HG03175 (cell line): Measurements from ENCODE around the gene MCC.

ENCODE experiments used
- ATAC-seq: cut with Tn5 transposase; IDR thresholded peaks from one replicate; pipeline ENCODE4 v1.9.1; 2021; ENCODE audit warnings: mild to moderate bottlenecking, moderate library complexity; ENCODE audit not compliant: unreplicated experiment

The MCC gene

DNA sequence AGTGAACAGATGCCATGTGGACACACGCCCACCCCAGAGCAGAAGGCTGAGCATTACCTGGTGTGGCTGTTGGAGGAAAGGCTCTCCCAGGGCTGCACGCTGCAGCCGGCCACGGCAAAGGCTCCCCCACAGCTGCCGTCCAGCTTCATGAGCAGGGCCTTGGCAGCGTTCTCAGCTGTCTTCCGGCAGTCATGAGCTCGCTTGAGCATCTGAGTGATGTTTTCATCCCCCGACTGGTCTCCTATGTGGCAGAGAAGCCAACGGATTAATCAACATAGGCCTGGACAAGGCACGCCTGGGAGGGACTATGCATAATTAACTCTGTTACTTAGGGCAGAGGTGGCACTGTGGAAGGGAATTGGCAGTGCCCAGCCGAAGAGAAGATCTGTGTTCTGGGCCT, 424.3 kb downstream of the MCC start:
- no peak for ATAC-seq

- ATAC-seq = no peak
Observed at GRCh38 chr5:113062869-113063508, 425.3 kb downstream of the MCC start.

DNA sequence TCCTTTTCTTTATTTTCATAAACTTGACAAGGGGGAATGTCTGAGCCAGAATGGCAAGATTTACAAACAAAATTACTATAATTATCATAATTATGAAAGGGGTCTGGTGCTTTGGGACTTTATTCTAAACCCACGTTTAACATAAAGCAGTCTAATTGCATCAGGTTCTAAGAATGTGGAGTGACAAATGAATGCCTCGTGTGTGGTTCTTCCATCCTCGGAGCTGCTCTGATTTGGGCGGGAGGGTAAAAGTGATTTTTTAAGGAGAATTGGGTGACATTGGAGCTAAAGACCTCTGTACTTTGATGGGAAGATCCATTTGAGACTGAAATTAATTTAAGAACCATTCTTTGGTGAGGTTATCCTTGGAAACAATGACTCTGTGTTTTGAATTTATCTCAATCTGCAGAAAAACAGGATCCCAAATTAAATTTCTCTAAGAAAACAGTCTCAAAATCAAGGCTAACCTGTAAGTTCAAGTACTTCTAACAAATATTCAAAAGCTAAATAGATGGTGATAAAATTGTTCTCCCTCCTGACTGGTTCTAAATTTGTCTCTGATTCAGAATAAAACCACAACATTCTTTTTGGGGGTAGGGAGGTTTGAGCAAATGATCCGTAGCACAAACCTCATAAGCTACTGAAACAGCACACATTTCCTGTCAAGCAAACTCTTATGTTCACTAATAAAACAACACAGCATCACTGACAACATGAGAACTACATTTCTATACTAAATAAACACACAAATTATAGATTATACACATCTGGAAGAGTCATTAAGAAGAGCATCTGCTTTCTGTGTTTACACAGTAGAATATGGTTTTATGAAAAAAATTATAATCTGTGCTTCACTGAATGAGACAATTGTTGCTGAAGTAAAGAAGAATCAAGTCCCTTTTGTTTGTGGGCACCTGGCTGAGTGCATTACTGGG, 426.1 kb downstream of the MCC start:
- ATAC-seq = no peak

- ATAC-seq = no peak
Observed at GRCh38 chr5:113060408-113061025, 427.7 kb downstream of the MCC start.

- no peak for ATAC-seq
Observed at GRCh38 chr5:113059232-113060040, 428.8 kb downstream of the MCC start.

- no peak for ATAC-seq
Observed at GRCh38 chr5:113058706-113059226, 429.5 kb downstream of the MCC start.

GRCh38 chr5:113058269-113058668, 430.0 kb downstream of the MCC start:
- ATAC-seq = no peak

GRCh38 chr5:113057557-113057984, 430.7 kb downstream of the MCC start:
- no peak for ATAC-seq

- no peak for ATAC-seq
Observed at GRCh38 chr5:113056988-113057387, 431.3 kb downstream of the MCC start.

- ATAC-seq = no peak
Observed at GRCh38 chr5:113054899-113055298, 433.4 kb downstream of the MCC start.

DNA sequence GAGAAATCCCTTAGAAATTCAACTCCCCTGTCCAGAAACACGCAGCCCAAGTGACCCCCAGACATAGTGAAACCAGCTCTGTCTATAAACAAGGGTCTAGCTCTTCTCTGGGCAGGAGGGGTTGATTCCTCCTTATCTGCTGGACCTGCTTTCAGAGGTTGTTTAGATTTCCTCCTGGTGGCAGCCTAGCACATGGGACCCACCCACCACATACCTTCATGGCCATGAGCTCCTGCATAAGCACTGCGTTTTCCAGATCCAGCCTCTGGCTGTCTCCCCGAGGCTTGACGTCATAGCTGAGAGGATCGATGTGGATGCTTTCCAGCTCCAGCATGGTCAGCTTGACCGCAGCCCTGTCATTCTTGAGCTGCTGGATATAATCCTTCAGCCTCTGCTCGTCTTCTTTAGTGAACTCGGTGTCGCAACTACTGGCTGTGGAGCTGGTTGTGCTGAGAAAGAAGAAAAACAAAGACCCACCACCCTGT, 434.7 kb downstream of the MCC start:
- ATAC-seq = no peak

- no peak for ATAC-seq
Observed at GRCh38 chr5:113052041-113052795, 436.0 kb downstream of the MCC start.

DNA sequence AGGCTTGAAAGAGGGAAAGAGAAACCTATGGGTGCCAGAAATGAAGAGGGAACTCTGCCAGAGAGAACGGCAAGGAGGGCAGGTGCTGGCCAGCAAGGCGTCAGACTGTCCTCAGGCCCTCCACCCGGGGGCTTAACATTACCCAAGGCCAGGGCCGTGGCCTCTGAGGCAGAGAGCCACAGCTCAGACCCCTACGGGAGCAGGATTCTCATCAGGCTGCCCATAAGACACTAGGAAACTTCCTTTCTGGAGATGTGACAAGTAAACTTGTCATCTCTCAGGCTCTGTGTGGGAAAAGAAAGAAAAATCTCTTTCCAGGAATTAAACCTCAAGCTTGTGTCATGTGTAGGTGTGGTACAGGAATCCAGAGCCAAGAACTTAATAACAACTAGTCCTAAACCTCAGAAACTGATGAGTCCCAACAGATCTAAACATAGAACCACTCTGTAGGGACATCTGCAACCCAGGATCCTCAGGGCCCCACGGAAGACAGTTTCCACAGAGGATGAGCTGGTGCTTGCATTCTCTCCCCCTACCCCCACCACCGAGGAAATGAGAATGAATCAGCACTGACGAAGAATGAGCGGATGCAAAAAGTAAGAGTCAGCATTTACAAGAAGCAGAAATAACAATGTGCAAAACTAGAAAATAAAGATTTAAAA, 437.4 kb downstream of the MCC start:
- ATAC-seq = no peak

GRCh38 chr5:113048931-113049330, 439.3 kb downstream of the MCC start:
- no peak for ATAC-seq

DNA sequence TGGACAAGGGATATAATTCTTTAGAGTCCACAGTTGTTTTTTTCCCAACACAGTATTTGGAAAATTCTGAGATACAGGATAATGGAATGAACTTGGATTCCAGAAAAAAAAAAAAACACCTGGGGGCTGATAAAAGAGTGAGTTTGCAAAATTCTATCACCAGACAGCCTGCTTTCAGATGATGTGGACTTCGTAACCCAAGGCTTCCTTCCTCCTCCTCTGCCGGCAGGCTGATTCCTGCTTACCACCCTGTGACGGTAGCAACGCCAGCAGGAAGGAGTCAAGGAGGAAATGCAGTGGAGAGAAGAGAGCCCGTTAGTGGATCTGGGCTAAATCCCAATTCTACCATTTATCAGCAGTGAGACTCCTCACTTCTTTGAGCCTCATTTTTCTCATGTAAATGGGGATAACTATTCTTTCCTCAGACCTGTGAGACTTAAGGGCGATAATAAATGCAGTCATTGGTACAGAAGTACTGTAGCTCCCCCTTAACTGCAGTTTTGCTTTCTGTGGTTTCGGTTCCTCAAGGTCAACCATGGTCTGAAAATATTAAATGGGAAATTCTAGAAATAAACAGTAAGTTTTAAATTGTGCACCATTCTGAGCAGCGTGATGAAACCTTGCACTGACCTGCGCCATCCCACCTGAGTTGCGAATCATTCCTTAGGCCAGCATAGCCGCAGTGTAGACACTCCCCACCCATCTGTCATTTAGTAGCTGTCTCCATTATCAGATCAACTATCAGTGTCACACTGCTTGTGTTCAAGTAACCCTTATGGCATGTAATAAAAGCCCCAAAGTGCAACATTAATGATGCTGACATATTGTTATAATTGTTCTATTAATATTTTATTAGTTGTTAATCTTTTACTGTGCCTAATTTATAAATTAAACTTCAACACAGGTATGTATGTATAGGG, 440.3 kb downstream of the MCC start:
- peak; percentile 86 for ATAC-seq

DNA sequence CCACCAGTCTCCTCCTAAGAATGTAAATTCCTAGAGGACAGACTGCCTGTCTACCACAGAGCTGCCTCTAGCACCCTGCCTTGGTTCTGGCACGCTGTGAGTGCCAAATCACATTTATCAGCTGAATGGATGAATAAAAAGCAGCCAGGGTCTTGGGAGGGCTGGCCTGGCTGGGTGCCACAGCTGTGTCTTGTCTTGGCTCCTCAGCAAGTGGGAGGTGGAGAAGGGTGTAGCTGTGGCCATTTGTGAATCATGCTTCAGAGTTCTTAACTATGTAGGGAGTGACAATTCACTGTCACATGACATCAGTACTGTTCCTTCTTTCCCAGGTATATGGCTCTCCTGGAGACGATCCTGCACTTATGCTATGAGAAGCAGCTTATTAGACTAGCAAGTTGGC, 441.0 kb downstream of the MCC start:
- no peak for ATAC-seq

- ATAC-seq = no peak
Observed at GRCh38 chr5:113044776-113045465, 443.3 kb downstream of the MCC start.

DNA sequence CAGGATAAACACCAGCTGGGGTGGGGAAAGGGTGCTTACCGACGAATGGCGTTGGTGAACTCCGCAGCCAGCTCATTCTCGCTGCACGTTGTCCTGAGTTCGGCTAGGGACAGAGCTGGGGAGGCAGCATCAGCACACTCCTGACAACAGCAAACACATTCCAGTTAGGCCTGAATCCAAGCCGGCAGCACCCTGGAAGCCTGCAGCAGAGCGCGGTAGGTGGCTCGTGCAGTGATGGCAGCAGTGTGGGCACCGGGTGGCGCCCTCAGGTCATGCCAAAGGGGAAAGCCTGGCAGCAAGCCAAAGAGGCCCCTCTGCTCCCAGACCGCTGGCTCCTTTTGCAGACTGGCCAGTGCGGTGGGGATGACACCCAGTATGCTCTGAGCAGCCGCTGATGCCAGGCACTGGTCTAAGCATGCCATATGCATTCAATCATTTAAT, 444.7 kb downstream of the MCC start:
- ATAC-seq = no peak
